ENCODE results near the gene S100A13. TPM values are rescaled to one million over a fixed set of nuclear protein-coding genes. Genes with fewer than 3 reads are reported as not detected.
"Not testable (repeated sequence)": the region's sequence is repeated elsewhere in the genome, so short reads cannot be mapped to it uniquely, and the experiment has no call there.

The S100A13 gene
- total RNA-seq, 1 experiment from 2014 or later, result 55.0 TPM

- H3K27ac Mint-ChIP-seq, result no peak overlapping the region
- no peak overlapping the region for H3K4ac ChIP-seq (ENCODE audit: low read depth, low read length)
- DNase-seq, result no peak
- no peak overlapping the region for H3T11ph ChIP-seq (ENCODE audit: low read length)
- no peak overlapping the region for H2BK12ac ChIP-seq (ENCODE audit: insufficient read length, low read depth, low read length)
- no CpG with 5 or more reads among the region's 2 CpGs for WGBS (ENCODE audit: extremely low coverage, insufficient read length, low lambda C conversion rate)
- H3K79me1 ChIP-seq (ENCODE audit: insufficient read depth, low read depth, low read length, poor library complexity, severe bottlenecking), result no peaks in the 10 kb centered on the region
- no peaks in the 10 kb centered on the region for H3K79me2 ChIP-seq (ENCODE audit: insufficient read depth, low read length)
- no peak overlapping the region for H3K9ac ChIP-seq (ENCODE audit: extremely low read depth, insufficient read length, low read length)
- no peaks in the 10 kb centered on the region for H3K27me3 ChIP-seq (ENCODE audit: insufficient read depth, low read length)
- no peak overlapping the region for H3K27ac ChIP-seq (ENCODE audit: insufficient read length, low read depth, low read length)
- H3K23me2 ChIP-seq (ENCODE audit: insufficient read length, low read depth, low read length, poor library complexity, severe bottlenecking), result no peaks in the 10 kb centered on the region
- no peaks in the 10 kb centered on the region for H3K9me3 Mint-ChIP-seq
- no peak overlapping the region for H2BK15ac ChIP-seq (ENCODE audit: low read depth, low read length)
- H3K14ac ChIP-seq (ENCODE audit: insufficient read depth, low read length), result no peak overlapping the region
- no peaks in the 10 kb centered on the region for H4K20me1 ChIP-seq (ENCODE audit: control insufficient read depth, insufficient read depth, insufficient read length)
- no peak overlapping the region for H3K23ac ChIP-seq (ENCODE audit: insufficient read length, low read depth, low read length)
- peaks cover 9 to 16% of the 10 kb centered on the region in 2 experiments; a peak in 3 of 4 replicates for H3K4me1 Mint-ChIP-seq
- H3K18ac ChIP-seq (ENCODE audit: insufficient read length, low read depth, low read length), result no peak overlapping the region
- no peak overlapping the region for H3K56ac ChIP-seq (ENCODE audit: insufficient read length, low read depth, low read length)
- no peak overlapping the region for H4K5ac ChIP-seq (ENCODE audit: insufficient read length, low read depth, low read length)
- no peaks in the 10 kb centered on the region; the same call in 1 of the 2 replicates for H3K4me1 ChIP-seq (ENCODE audit: insufficient read depth, low read length)
- no peak overlapping the region for H2AFZ ChIP-seq (ENCODE audit: low read length)
- H4K8ac ChIP-seq (replicated peaks; ENCODE audit: insufficient read length, low read depth, low read length), result no peak overlapping the region
- no peaks in the 10 kb centered on the region for H3K36me3 Mint-ChIP-seq (ENCODE audit: insufficient read depth in 1 of 3, low read depth in 3 of 3)
- H3K9me3 ChIP-seq (ENCODE audit: control insufficient read depth, low read depth, low read length), result no peaks in the 10 kb centered on the region
- no peak overlapping the region for H3K4me3 Mint-ChIP-seq
- no peak for TF ChIP-seq CTCF (conservative IDR thresholded peaks at IDR 0.05)
- no peak overlapping the region for H2AK5ac ChIP-seq (ENCODE audit: insufficient read length, low read length)
- H2BK5ac ChIP-seq (ENCODE audit: insufficient read length, low read length), result no peak overlapping the region
- H3K27me3 Mint-ChIP-seq (ENCODE audit: low read depth), result no peaks in the 10 kb centered on the region; the same call in 1 of the 2 replicates
- no peak overlapping the region for H2BK120ac ChIP-seq (ENCODE audit: low read depth, low read length, poor library complexity, severe bottlenecking)
- H3K4me2 ChIP-seq (ENCODE audit: insufficient read depth, insufficient read length, low read length), result no peak overlapping the region
- no peak overlapping the region for H2BK20ac ChIP-seq (ENCODE audit: low read depth, low read length, poor library complexity, severe bottlenecking)
- no peak overlapping the region for H4K91ac ChIP-seq (ENCODE audit: insufficient read length, low read depth, low read length)
Observed at GRCh38 chr1:153588482-153588881, 38.8 kb downstream of the S100A13 start.

GRCh38 chr1:153588033-153588432, 39.3 kb downstream of the S100A13 start:
- H2AK5ac ChIP-seq (ENCODE audit: insufficient read length, low read length); H3K9me3 ChIP-seq (ENCODE audit: control insufficient read depth, low read depth, low read length); H3T11ph ChIP-seq (ENCODE audit: low read length); H2BK120ac ChIP-seq (ENCODE audit: low read depth, low read length, poor library complexity, severe bottlenecking); H3K9me3 Mint-ChIP-seq; H2BK20ac ChIP-seq (ENCODE audit: low read depth, low read length, poor library complexity, severe bottlenecking); DNase-seq; H3K36me3 Mint-ChIP-seq (ENCODE audit: insufficient read depth in 1 of 3, low read depth in 3 of 3); H3K4ac ChIP-seq (ENCODE audit: low read depth, low read length); H3K23ac ChIP-seq (ENCODE audit: insufficient read length, low read depth, low read length); H3K9ac ChIP-seq (ENCODE audit: extremely low read depth, insufficient read length, low read length); H3K4me1 ChIP-seq (ENCODE audit: insufficient read depth, low read length); H4K91ac ChIP-seq (ENCODE audit: insufficient read length, low read depth, low read length); H2BK15ac ChIP-seq (ENCODE audit: low read depth, low read length); H3K23me2 ChIP-seq (ENCODE audit: insufficient read length, low read depth, low read length, poor library complexity, severe bottlenecking); H2BK12ac ChIP-seq (ENCODE audit: insufficient read length, low read depth, low read length); H3K18ac ChIP-seq (ENCODE audit: insufficient read length, low read depth, low read length); H2BK5ac ChIP-seq (ENCODE audit: insufficient read length, low read length); H3K27ac ChIP-seq (ENCODE audit: insufficient read length, low read depth, low read length); H3K4me3 Mint-ChIP-seq; H3K79me1 ChIP-seq (ENCODE audit: insufficient read depth, low read depth, low read length, poor library complexity, severe bottlenecking); H3K79me2 ChIP-seq (ENCODE audit: insufficient read depth, low read length); H3K27me3 ChIP-seq (ENCODE audit: insufficient read depth, low read length); H3K27ac Mint-ChIP-seq; H3K14ac ChIP-seq (ENCODE audit: insufficient read depth, low read length); H2AFZ ChIP-seq (ENCODE audit: low read length); H4K20me1 ChIP-seq (ENCODE audit: control insufficient read depth, insufficient read depth, insufficient read length); H3K56ac ChIP-seq (ENCODE audit: insufficient read length, low read depth, low read length); H3K4me2 ChIP-seq (ENCODE audit: insufficient read depth, insufficient read length, low read length); H4K8ac ChIP-seq (replicated peaks; ENCODE audit: insufficient read length, low read depth, low read length); H4K5ac ChIP-seq (ENCODE audit: insufficient read length, low read depth, low read length); H3K27me3 Mint-ChIP-seq (ENCODE audit: low read depth): not testable (repeated sequence)
- H3K4me1 Mint-ChIP-seq, result peaks cover 9 to 16% of the 10 kb centered on the region in 2 experiments; a peak in 3 of 4 replicates
- WGBS (ENCODE audit: extremely low coverage, insufficient read length, low lambda C conversion rate), result no CpG with 5 or more reads among the region's 10 CpGs

Data from H9 (cell line).